HFFc6 (cell line): ENCODE data around the gene MARK1. TPM values are rescaled to one million over a fixed set of nuclear protein-coding genes. Genes with fewer than 3 reads are reported as not detected.

Experiments
- DNase-seq: peaks from one replicate; pipeline ENCODE4 v3.0.0-alpha.2; 2018
- H3K27ac Mint-ChIP-seq: 2 replicates; pipeline ENCODE4 v1.8.0; 2020; ENCODE audit warnings: mild to moderate bottlenecking, mixed read lengths
- H3K27me3 Mint-ChIP-seq: 2 replicates; pipeline ENCODE4 v1.8.0; 2021; ENCODE audit warnings: mild to moderate bottlenecking, moderate library complexity, mixed read lengths; ENCODE audit not compliant: insufficient read depth
- H3K36me3 Mint-ChIP-seq: 2 replicates; pipeline ENCODE4 v1.8.0; 2021; ENCODE audit warnings: low read depth, mixed read lengths
- H3K4me1 Mint-ChIP-seq: 2 replicates; pipeline ENCODE4 v1.8.0; 2020; ENCODE audit warnings: low read depth, mixed read lengths
- H3K4me3 Mint-ChIP-seq: 2 replicates; pipeline ENCODE4 v1.8.0; 2020; ENCODE audit warnings: mild to moderate bottlenecking, moderate library complexity, mixed read lengths
- H3K9me3 Mint-ChIP-seq: 2 replicates; pipeline ENCODE4 v1.8.0; 2020; ENCODE audit warnings: mild to moderate bottlenecking, mixed read lengths
- CTCF ChIP-seq: fragments of 200-600 bp; sonication (generic); IDR thresholded peaks from 2 replicates; pipeline ENCODE4 v1.5.0; 2021; ENCODE audit warnings: antibody characterized with exemption, mild to moderate bottlenecking
- total RNA-seq, 6 experiments: library from RNA; stranded (reverse); fragmentation: NEBNext Ultra II Directional; extraction: Animal tissue kit (Norgen Biotek cat#: 25700); gene quantifications; 2 replicates in 1 of 6; 3 replicates in 5 of 6; pipeline ENCODE4 v1.2.3, GENCODE V29; 2021

MARK1 gene
- total RNA-seq, 6 experiments from 2014 or later = not detected

GRCh38 chr1:220565670-220566069, 37.7 kb downstream of the MARK1 start:
- Mint-ChIP-seq H3K4me1 (no peaks in the 10 kb centered on the region), H3K27me3 (peaks cover 3% of the 10 kb centered on the region; the same call in 1 of the 2 replicates), H3K27ac (no peak overlapping the region), H3K9me3 (no peaks in the 10 kb centered on the region; the same call in 1 of the 2 replicates), H3K36me3 (no peaks in the 10 kb centered on the region), H3K4me3 (no peak overlapping the region)
- DNase-seq = no peak
- no peak for TF ChIP-seq CTCF

DNA sequence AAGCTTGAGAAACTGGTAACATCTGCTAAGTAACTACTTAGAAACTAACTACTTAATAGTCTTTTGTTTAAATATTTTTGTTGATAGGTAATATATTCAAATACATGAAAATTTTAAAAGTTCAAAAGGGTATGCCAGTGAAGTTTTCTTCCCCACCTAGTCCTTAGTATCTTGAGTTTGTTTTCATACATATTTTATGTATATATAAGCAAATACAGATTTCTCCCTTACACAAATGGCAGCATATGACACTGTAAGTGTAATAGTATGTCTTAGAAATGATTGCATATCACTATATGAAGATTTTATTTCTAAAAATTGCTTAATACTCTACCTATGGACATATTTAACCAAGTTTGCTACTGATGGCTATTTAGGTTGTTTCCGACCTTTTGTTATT, 38.9 kb downstream of the MARK1 start:
- TF ChIP-seq CTCF = no peak
- DNase-seq = no peak
- H3K4me3 Mint-ChIP-seq = no peak overlapping the region
- H3K27me3 Mint-ChIP-seq = peaks cover 3% of the 10 kb centered on the region; the same call in 1 of the 2 replicates
- no peaks in the 10 kb centered on the region for H3K9me3 Mint-ChIP-seq
- no peaks in the 10 kb centered on the region for H3K36me3 Mint-ChIP-seq
- H3K27ac Mint-ChIP-seq = no peak overlapping the region
- no peaks in the 10 kb centered on the region for H3K4me1 Mint-ChIP-seq

- H3K4me1 Mint-ChIP-seq = no peaks in the 10 kb centered on the region
- no peaks in the 10 kb centered on the region for H3K36me3 Mint-ChIP-seq
- no peak overlapping the region for H3K27ac Mint-ChIP-seq
- DNase-seq = no peak
- peaks cover 3% of the 10 kb centered on the region; the same call in 1 of the 2 replicates for H3K27me3 Mint-ChIP-seq
- no peak overlapping the region for H3K4me3 Mint-ChIP-seq
- peaks cover 39% of the 10 kb centered on the region for H3K9me3 Mint-ChIP-seq
- TF ChIP-seq CTCF = no peak
Observed at GRCh38 chr1:220572416-220572815, 44.5 kb downstream of the MARK1 start.

DNA sequence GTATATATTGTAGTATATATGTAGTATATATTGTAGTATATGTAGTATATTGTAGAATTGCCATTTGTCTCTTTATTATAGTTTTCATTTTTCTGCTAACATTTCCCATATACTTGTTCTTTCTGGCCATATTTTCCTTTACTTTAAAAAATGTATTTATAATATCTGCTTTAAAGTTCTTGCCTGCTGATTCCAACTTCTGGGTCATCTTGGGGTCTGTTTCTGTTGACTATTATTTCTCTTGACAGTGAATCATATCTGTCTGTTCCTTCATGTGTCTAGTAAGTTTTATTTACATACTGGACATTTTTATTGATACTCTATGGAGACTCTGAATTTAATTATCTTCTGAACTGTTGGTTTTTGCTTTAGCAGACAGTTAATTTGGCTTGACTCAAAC, 45.9 kb downstream of the MARK1 start:
- Mint-ChIP-seq H3K9me3 (peaks cover 41% of the 10 kb centered on the region), H3K4me1 (no peaks in the 10 kb centered on the region), H3K27me3 (peaks cover 3% of the 10 kb centered on the region; the same call in 1 of the 2 replicates), H3K27ac (no peak overlapping the region), H3K36me3 (no peaks in the 10 kb centered on the region), H3K4me3 (no peak overlapping the region)
- DNase-seq = no peak
- no peak for TF ChIP-seq CTCF

- no peak for DNase-seq
- TF ChIP-seq CTCF = no peak
- H3K36me3 Mint-ChIP-seq = no peaks in the 10 kb centered on the region
- peaks cover 41% of the 10 kb centered on the region for H3K9me3 Mint-ChIP-seq
- H3K4me1 Mint-ChIP-seq = no peaks in the 10 kb centered on the region
- H3K4me3 Mint-ChIP-seq = no peak overlapping the region
- no peak overlapping the region for H3K27ac Mint-ChIP-seq
- H3K27me3 Mint-ChIP-seq = no peaks in the 10 kb centered on the region
Observed at GRCh38 chr1:220575718-220576497, 48.0 kb downstream of the MARK1 start.
